Breast epithelium (tissue), 3 donors: ENCODE measurements around the gene SRC.

Source experiments
- CTCF ChIP-seq, 3 donors: fragments of 450-650 bp; IDR thresholded peaks; one replicate each; pipeline ENCODE4 v1.5.1; 2016 to 2017; ENCODE audit warnings: antibody characterized with exemption in 3 of 3, mild to moderate bottlenecking in 3 of 3, moderate library complexity in 3 of 3
- POLR2A ChIP-seq: fragments of 450-650 bp; IDR thresholded peaks from one replicate; pipeline ENCODE4 v1.6.1; 2016; ENCODE audit warnings: antibody characterized with exemption, mild to moderate bottlenecking, moderate library complexity
- POLR2AphosphoS5 ChIP-seq, 3 donors: sonication (generic); formaldehyde crosslinking; IDR thresholded peaks; one replicate each; pipeline ENCODE4 v1.6.1; 2017; ENCODE audit warnings: antibody characterized with exemption in 3 of 3

DNA sequence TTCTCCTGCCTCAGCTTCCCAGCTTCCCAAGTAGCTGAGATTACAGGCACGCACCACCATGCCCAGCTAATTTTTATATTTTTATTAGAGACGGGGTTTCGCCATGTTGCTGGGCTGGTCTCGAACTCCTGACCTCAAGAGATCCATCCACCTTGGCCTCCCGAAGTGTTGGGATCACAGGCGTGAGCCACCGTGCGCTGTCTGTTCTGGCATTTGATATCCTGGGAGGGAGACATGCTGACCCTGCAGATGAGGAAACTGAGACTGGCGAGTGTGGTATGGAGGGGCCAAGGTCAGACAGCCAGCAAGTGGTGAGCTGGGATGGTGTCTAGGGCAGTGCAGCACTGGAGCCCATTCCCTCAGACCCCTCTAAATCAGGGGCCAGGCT is 44.6 kb downstream of the SRC start:
- TF ChIP-seq POLR2A (no peak), CTCF (IDR thresholded peaks at IDR 0.05) (no peak), POLR2AphosphoS5 (IDR thresholded peaks at IDR 0.05) (no peak)
